Stomach (tissue), 9 donors: ENCODE measurements around the gene SEMA4B. TPM values are rescaled to one million over a fixed set of nuclear protein-coding genes. Genes with fewer than 3 reads are reported as not detected.

Experiments used
- DNase-seq, 2 donors: peaks; one replicate each; pipeline versions ENCODE4 v3.0.0 to v3.0.0-alpha.2; 2013 to 2019
- H3K27ac ChIP-seq, 5 donors: fragments of 200-600 bp in 4 of 5; sonication (generic) in 4 of 5; one replicate each; pipeline ENCODE4 v1.5.1; 2013 to 2019; ENCODE audit warnings: mild to moderate bottlenecking in 1 of 5, moderate library complexity in 1 of 5
- H3K27me3 ChIP-seq, 3 donors: fragments of 200-600 bp; sonication (generic); one replicate each; pipeline ENCODE4 v1.5.1; 2017 to 2019; ENCODE audit warnings: mixed run types in 1 of 3
- H3K36me3 ChIP-seq, 4 donors: fragments of 200-600 bp; sonication (generic); 1 replicate in 3 of 4; 2 replicates in 1 of 4; pipeline ENCODE4 v1.5.1; 2016 to 2019
- H3K4me1 ChIP-seq, 4 donors: fragments of 200-600 bp; sonication (generic); one replicate each; pipeline ENCODE4 v1.5.1; 2016 to 2019
- H3K4me3 ChIP-seq, 4 donors: fragments of 200-600 bp; sonication (generic) in 3 of 4; one replicate each; pipeline ENCODE4 v1.5.1; 2016 to 2019; ENCODE audit warnings: mild to moderate bottlenecking in 1 of 4
- H3K9me3 ChIP-seq, 4 donors: fragments of 200-600 bp; sonication (generic); one replicate each; pipeline ENCODE4 v1.5.1; 2016 to 2019
- EP300 ChIP-seq: sonication (generic); formaldehyde crosslinking; IDR thresholded peaks from one replicate; pipeline ENCODE4 v1.6.1; 2017; ENCODE audit warnings: antibody characterized with exemption
- POLR2A ChIP-seq, 4 donors: fragments of 450-650 bp; IDR thresholded peaks; one replicate each; pipeline ENCODE4 v1.6.1; 2016; ENCODE audit warnings: antibody characterized with exemption in 4 of 4, control low read depth in 2 of 4, mild to moderate bottlenecking in 1 of 4, moderate library complexity in 1 of 4
- POLR2AphosphoS5 ChIP-seq, 3 donors: sonication (generic); formaldehyde crosslinking; IDR thresholded peaks; one replicate each; pipeline ENCODE4 v1.6.1; 2016; ENCODE audit warnings: antibody characterized with exemption in 3 of 3
- WGBS, 5 donors: extraction: QIAGEN DNeasy Blood & Tissue Kit in 3 of 5; methylation state at CpG; one replicate each; pipeline versions ENCODE4 v1.1.5 to v1.1.7; 2013 to 2018; 5-methylcytosine and 5-hydroxymethylcytosine counted together
- intact Hi-C: fragments of 100-400 bp; cut with DNase I; formaldehyde crosslinking; loops from one replicate; pipeline ENCODE4 v1.15.1; 2023; ENCODE audit warnings: low total_unique reads
- polyA plus RNA-seq, 3 donors: library from polyadenylated mRNA; stranded (reverse); fragments of 200-250 nt; gene quantifications; one replicate each; pipeline ENCODE4 v1.2.3, GENCODE V29; 2013
- total RNA-seq, 5 donors: library from RNA; depleted of rRNA; stranded (reverse); fragments of >200 nt; gene quantifications; one replicate each; pipeline versions ENCODE4 v1.1.0 to v1.2.3, GENCODE V29; 2014 to 2016
- TF ChIP-seq, protein P1 (sequence below), 7 experiments: fragments of 450-650 bp in 4 of 7; fragments of 200-600 bp in 3 of 7; sonication (generic) in 3 of 7; IDR thresholded peaks; one replicate each; pipeline ENCODE4 v1.5.1; 2016 to 2019; ENCODE audit warnings: antibody characterized with exemption in 7 of 7, control low read depth in 2 of 7, mild to moderate bottlenecking in 1 of 7
- donor health status: healthy with polysubstance abuse.
- donor health status: Bipolar disorder and iron deficiency.
- donor health status: healthy.

The SEMA4B gene
- total and polyA plus RNA-seq, 8 donors: 11.3 to 199 (median 53.2) TPM

DNA sequence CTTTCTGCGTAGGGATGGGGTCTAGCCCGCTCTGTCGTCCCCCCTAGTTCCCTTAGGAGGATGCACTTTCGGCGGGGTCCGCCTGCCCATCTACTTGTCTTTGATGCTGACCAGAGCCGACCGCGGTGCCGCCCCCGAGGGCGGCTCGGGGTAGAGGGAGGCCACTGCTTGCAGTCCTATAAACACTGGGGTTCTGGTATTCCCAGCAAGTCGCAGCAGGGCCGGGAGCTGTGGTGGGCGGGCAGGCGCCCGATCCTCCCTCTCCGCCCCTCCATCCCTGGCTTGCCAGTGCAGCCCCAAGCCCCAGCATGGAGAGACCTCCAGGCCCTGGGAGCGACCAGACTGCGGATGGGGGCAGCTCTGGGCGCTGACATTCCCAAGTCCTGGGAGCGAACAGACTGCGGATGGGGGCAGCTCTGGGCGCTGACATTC is 830 bp downstream of the SEMA4B start:
- 4 to 30% (median 5%) methylated on average over 6 to 25 of the region's 25 CpGs for WGBS, 5 donors
- DNase-seq: peak in 1 of 2 donors; percentile 58
- Histone ChIP-seq H3K4me3 (peak overlapping the region; percentile 68 to 94 (median 72)), H3K4me1 (peaks cover 30 to 75% (median 55%) of the 10 kb centered on the region in 4 donors), H3K9me3 (no peaks in the 10 kb centered on the region), H3K27me3 (no peaks in the 10 kb centered on the region), H3K27ac (peak overlapping the region; percentile 78 to 92 (median 85)), H3K36me3 (peaks cover 0 to 33% (median 22%) of the 10 kb centered on the region in 4 donors)
- TF ChIP-seq, protein P1, sequence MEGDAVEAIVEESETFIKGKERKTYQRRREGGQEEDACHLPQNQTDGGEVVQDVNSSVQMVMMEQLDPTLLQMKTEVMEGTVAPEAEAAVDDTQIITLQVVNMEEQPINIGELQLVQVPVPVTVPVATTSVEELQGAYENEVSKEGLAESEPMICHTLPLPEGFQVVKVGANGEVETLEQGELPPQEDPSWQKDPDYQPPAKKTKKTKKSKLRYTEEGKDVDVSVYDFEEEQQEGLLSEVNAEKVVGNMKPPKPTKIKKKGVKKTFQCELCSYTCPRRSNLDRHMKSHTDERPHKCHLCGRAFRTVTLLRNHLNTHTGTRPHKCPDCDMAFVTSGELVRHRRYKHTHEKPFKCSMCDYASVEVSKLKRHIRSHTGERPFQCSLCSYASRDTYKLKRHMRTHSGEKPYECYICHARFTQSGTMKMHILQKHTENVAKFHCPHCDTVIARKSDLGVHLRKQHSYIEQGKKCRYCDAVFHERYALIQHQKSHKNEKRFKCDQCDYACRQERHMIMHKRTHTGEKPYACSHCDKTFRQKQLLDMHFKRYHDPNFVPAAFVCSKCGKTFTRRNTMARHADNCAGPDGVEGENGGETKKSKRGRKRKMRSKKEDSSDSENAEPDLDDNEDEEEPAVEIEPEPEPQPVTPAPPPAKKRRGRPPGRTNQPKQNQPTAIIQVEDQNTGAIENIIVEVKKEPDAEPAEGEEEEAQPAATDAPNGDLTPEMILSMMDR (IDR thresholded peaks at IDR 0.05): no peak
- intact Hi-C loops: no loop called here

DNA sequence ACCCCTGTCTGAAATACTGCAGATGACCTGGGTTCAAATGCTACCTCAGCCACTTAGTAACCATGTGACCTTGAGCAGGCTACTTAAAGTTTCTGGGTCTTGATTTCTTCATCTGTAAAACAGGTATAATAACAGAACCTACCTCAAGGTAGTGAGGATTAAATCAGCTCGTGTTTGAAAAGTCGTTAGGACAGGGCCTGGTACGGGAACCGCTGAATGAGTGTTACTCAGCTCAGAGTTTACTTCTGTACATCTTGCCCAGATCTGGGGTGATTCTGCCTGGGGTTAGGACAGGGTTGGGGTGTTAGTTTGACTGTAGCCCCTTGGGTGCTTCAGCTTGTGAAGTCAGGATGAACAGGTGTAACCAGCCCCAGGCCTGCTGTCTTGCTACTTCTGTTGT is 1.8 kb downstream of the SEMA4B start:
- Histone ChIP-seq H3K4me1 (peaks cover 30 to 78% (median 57%) of the 10 kb centered on the region in 4 donors), H3K27me3 (no peaks in the 10 kb centered on the region), H3K27ac (peak overlapping the region in 1 of 5 donors; percentile 78), H3K9me3 (no peaks in the 10 kb centered on the region), H3K36me3 (peaks cover 0 to 42% (median 30%) of the 10 kb centered on the region in 4 donors), H3K4me3 (peak overlapping the region in 3 of 4 donors; percentile 70 to 94 (median 75))
- DNase-seq: no peak
- WGBS, 5 donors: 70 to 91% (median 79%) methylated on average over 4 of the region's 4 CpGs
- intact Hi-C loops: no loop called here
- TF ChIP-seq POLR2AphosphoS5 (IDR thresholded peaks at IDR 0.05) (no peak), EP300 (no peak), POLR2A (IDR thresholded peaks at IDR 0.05) (no peak)
- TF ChIP-seq, protein P1 (IDR thresholded peaks at IDR 0.05): no peak

DNA sequence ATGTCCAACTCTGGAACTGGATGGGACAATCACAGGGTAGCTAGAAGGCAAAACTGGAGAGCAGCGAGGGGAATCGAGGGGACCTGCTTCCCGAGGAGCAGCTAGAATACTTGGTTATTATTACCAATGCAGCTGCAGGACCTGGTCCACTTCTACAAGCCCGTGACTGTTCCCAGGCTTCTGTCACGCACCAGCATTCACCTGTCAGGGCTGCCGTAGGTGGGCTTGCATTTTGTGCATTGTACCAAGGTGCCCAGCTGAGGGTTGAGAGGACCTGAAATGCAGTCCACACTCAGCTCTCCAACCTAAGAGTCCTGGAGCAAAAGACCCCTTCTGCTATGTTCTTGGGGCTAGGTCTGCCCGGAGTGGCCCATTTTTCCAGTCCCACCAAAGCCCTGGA is 2.3 kb downstream of the SEMA4B start:
- intact Hi-C loops: no loop called here
- 92 to 95% (median 94%) methylated on average over 7 of the region's 7 CpGs for WGBS, 5 donors
- Histone ChIP-seq H3K27me3 (no peaks in the 10 kb centered on the region), H3K9me3 (no peaks in the 10 kb centered on the region), H3K36me3 (peaks cover 0 to 45% (median 31%) of the 10 kb centered on the region in 4 donors), H3K4me3 (peak overlapping the region in 2 of 4 donors; percentile 7 to 94), H3K27ac (no peak overlapping the region), H3K4me1 (peaks cover 30 to 73% (median 57%) of the 10 kb centered on the region in 4 donors)
- DNase-seq: no peak
- TF ChIP-seq EP300: no peak
- TF ChIP-seq POLR2A (IDR thresholded peaks at IDR 0.05): no peak
- TF ChIP-seq POLR2AphosphoS5 (IDR thresholded peaks at IDR 0.05): no peak
- TF ChIP-seq, protein P1 (IDR thresholded peaks at IDR 0.05): no peak

DNA sequence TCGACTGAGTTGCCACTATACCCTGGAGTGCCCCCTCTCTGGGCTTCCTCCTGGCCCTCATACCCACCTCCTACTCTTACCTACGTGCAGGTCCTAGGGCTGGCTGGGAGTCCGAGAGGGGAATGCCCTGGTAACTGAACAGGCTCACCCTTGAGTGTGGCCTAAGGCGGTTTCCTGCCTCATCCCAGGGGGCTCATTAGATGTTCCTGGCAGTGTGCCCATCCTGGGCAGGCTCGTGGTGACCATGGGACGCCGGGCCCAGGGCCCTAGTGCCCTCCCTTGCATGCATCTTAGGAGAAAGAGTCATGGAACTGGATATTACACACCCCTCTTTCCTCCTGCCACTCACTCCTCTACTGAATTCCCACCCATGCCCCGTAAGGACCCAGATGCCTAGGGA is 2.8 kb downstream of the SEMA4B start:
- no peaks in the 10 kb centered on the region for H3K9me3 ChIP-seq
- H3K36me3 ChIP-seq: peaks cover 0 to 47% (median 31%) of the 10 kb centered on the region in 4 donors
- H3K27ac ChIP-seq: no peak overlapping the region
- WGBS, 5 donors: 71 to 84% (median 75%) methylated on average over 7 to 8 of the region's 8 CpGs
- intact Hi-C loops: no loop called here
- TF ChIP-seq POLR2AphosphoS5 (IDR thresholded peaks at IDR 0.05) (no peak), EP300 (no peak), POLR2A (IDR thresholded peaks at IDR 0.05) (no peak)
- TF ChIP-seq, protein P1 (IDR thresholded peaks at IDR 0.05): no peak
- H3K4me1 ChIP-seq: peaks cover 30 to 68% (median 58%) of the 10 kb centered on the region in 4 donors
- H3K27me3 ChIP-seq: no peaks in the 10 kb centered on the region
- peak overlapping the region in 1 of 4 donors; percentile 7 for H3K4me3 ChIP-seq
- DNase-seq: peak in 1 of 2 donors; percentile 55
